ENCODE measurements around the gene CHRDL2. TPM values are rescaled to one million over a fixed set of nuclear protein-coding genes. Genes with fewer than 3 reads are reported as not detected.

Gene CHRDL2
- not detected for total RNA-seq (ENCODE audit: unreplicated experiment)
- long read RNA-seq, result 0 reads

- Mint-ChIP-seq H3K4me3 (ENCODE audit: unreplicated experiment) (peak within 1 kb of the TSS; percentile 90), H3K27me3 (ENCODE audit: unreplicated experiment) (peaks cover 20% of the 10 kb centered on the region), H3K9me3 (ENCODE audit: unreplicated experiment) (peaks cover 4% of the 10 kb centered on the region), H3K4me1 (ENCODE audit: low read depth, unreplicated experiment) (no peaks in the 10 kb centered on the region), H3K36me3 (ENCODE audit: unreplicated experiment) (peaks cover 9% of the 10 kb centered on the region), H3K27ac (ENCODE audit: unreplicated experiment) (no peak within 1 kb of the TSS)
- DNase-seq, result peak; percentile 65
- TF ChIP-seq CTCF (IDR thresholded peaks at IDR 0.05; ENCODE audit: partially characterized antibody, unreplicated experiment), result no peak
Measured at GRCh38 chr11:74731301-74732094, at the start of gene CHRDL2. CHRDL2 (minus strand) TSS chr11:74731426; CDS start chr11:74730888, 538 bp downstream.

- TF ChIP-seq CTCF (IDR thresholded peaks at IDR 0.05; ENCODE audit: partially characterized antibody, unreplicated experiment), result no peak
- Mint-ChIP-seq H3K27me3 (ENCODE audit: unreplicated experiment) (peaks cover 2% of the 10 kb centered on the region), H3K9me3 (ENCODE audit: unreplicated experiment) (no peaks in the 10 kb centered on the region), H3K27ac (ENCODE audit: unreplicated experiment) (no peak overlapping the region), H3K4me3 (ENCODE audit: unreplicated experiment) (no peak overlapping the region), H3K36me3 (ENCODE audit: unreplicated experiment) (no peaks in the 10 kb centered on the region), H3K4me1 (ENCODE audit: low read depth, unreplicated experiment) (no peaks in the 10 kb centered on the region)
- DNase-seq, result no peak
Measured at GRCh38 chr11:74780248-74781005, 49.2 kb upstream of the CHRDL2 start.

GRCh38 chr11:74778581-74778980 is 47.4 kb upstream of the CHRDL2 start:
- Mint-ChIP-seq H3K4me1 (ENCODE audit: low read depth, unreplicated experiment) (no peaks in the 10 kb centered on the region), H3K4me3 (ENCODE audit: unreplicated experiment) (no peak overlapping the region), H3K27ac (ENCODE audit: unreplicated experiment) (no peak overlapping the region), H3K27me3 (ENCODE audit: unreplicated experiment) (peaks cover 2% of the 10 kb centered on the region), H3K9me3 (ENCODE audit: unreplicated experiment) (no peaks in the 10 kb centered on the region), H3K36me3 (ENCODE audit: unreplicated experiment) (no peaks in the 10 kb centered on the region)
- no peak for DNase-seq
- no peak for TF ChIP-seq CTCF (IDR thresholded peaks at IDR 0.05; ENCODE audit: partially characterized antibody, unreplicated experiment)

- no peaks in the 10 kb centered on the region for H3K4me1 Mint-ChIP-seq (ENCODE audit: low read depth, unreplicated experiment)
- TF ChIP-seq CTCF (IDR thresholded peaks at IDR 0.05; ENCODE audit: partially characterized antibody, unreplicated experiment), result no peak
- H3K4me3 Mint-ChIP-seq (ENCODE audit: unreplicated experiment), result no peak overlapping the region
- H3K9me3 Mint-ChIP-seq (ENCODE audit: unreplicated experiment), result no peaks in the 10 kb centered on the region
- H3K36me3 Mint-ChIP-seq (ENCODE audit: unreplicated experiment), result no peaks in the 10 kb centered on the region
- H3K27me3 Mint-ChIP-seq (ENCODE audit: unreplicated experiment), result peaks cover 2% of the 10 kb centered on the region
- no peak for DNase-seq
- no peak overlapping the region for H3K27ac Mint-ChIP-seq (ENCODE audit: unreplicated experiment)
Measured at GRCh38 chr11:74777877-74778276, 46.7 kb upstream of the CHRDL2 start.

- Mint-ChIP-seq H3K27me3 (ENCODE audit: unreplicated experiment) (peaks cover 2% of the 10 kb centered on the region), H3K36me3 (ENCODE audit: unreplicated experiment) (no peaks in the 10 kb centered on the region), H3K4me3 (ENCODE audit: unreplicated experiment) (no peak overlapping the region), H3K9me3 (ENCODE audit: unreplicated experiment) (no peaks in the 10 kb centered on the region), H3K4me1 (ENCODE audit: low read depth, unreplicated experiment) (no peaks in the 10 kb centered on the region), H3K27ac (ENCODE audit: unreplicated experiment) (no peak overlapping the region)
- no peak for TF ChIP-seq CTCF (IDR thresholded peaks at IDR 0.05; ENCODE audit: partially characterized antibody, unreplicated experiment)
- no peak for DNase-seq
Measured at GRCh38 chr11:74777038-74777437, 45.8 kb upstream of the CHRDL2 start.
